BLaER1 (cell line): Measurements from ENCODE around the gene CFAP299.

Source experiments
- H3K27ac ChIP-seq: shearing (Covaris generic); formaldehyde crosslinking; 2 replicates; pipeline ENCODE4 v1.8.1; 2022
- H3K27me3 ChIP-seq: shearing (Covaris generic); formaldehyde crosslinking; 2 replicates; pipeline ENCODE4 v1.8.1; 2022
- H3K36me3 ChIP-seq: shearing (Covaris generic); formaldehyde crosslinking; 2 replicates; pipeline ENCODE4 v1.8.1; 2022
- H3K4me1 ChIP-seq: shearing (Covaris generic); formaldehyde crosslinking; 2 replicates; pipeline ENCODE4 v1.8.1; 2022
- H3K4me2 ChIP-seq: shearing (Covaris generic); formaldehyde crosslinking; 2 replicates; pipeline ENCODE4 v1.8.1; 2022
- H3K4me3 ChIP-seq: shearing (Covaris generic); formaldehyde crosslinking; 2 replicates; pipeline ENCODE4 v1.8.1; 2022
- H3K9ac ChIP-seq: shearing (Covaris generic); formaldehyde crosslinking; 2 replicates; pipeline ENCODE4 v1.8.1; 2022
- H3K9me3 ChIP-seq: shearing (Covaris generic); formaldehyde crosslinking; 2 replicates; pipeline ENCODE4 v1.8.1; 2022
- H4K20me1 ChIP-seq: shearing (Covaris generic); formaldehyde crosslinking; 2 replicates; pipeline ENCODE4 v1.8.1; 2022
- Cebpa-rat ChIP-seq: shearing (Covaris generic); IDR thresholded peaks from 2 replicates; pipeline ENCODE4 v1.8.1; 2022

The CFAP299 gene

DNA sequence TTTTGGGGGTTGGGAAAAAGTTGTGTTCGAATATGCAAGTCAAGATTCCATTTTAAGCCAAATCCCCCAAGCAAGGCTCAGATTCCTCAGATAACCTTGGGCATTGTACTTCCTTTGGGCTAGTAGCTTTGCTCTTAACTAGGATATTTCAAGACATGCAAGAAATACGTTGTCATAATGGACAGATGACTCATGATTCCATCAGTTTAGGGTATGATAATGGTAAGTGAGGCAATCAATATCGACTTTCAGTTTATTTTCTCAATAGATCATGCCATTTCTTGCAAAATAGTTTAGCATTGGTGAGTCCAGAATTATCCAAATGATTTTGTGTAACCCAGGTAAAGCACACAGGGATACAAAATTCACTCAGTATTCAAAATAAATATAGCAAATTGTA, 25.4 kb downstream of the CFAP299 start:
- Histone ChIP-seq H3K27me3 (no peaks in the 10 kb centered on the region), H3K4me3 (no peak overlapping the region), H3K9me3 (no peaks in the 10 kb centered on the region), H3K9ac (no peak overlapping the region), H3K4me1 (peaks cover 10% of the 10 kb centered on the region), H3K36me3 (no peaks in the 10 kb centered on the region), H3K27ac (no peak overlapping the region), H4K20me1 (no peaks in the 10 kb centered on the region), H3K4me2 (no peak overlapping the region)
- TF ChIP-seq Cebpa-rat, result no peak

DNA sequence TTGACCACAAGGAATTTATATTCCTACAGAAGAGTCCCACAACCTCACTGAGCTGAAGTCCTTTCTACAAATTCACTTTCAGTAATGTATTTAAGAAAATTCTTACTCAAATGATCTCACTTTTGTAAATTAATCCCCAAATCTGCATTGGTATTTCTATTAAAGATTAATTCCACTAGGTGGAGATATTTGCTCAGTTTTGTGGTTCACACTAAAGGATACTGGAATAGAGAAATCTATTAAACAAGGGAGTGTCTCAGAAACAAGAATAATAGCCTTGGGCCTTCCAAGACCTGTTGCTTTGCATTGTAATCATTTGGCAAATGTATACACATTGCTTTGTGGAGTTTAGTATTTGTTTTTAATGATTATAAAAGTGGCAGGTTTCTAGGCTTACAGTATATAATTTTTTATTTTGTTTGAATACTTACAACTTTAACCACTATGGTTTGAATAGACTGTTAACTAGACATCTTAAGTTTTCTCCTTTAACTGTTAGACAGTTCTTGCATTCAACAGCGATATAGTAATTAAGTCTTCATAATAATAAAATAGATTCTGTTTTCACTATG, 25.9 kb downstream of the CFAP299 start:
- peaks cover 14% of the 10 kb centered on the region for H3K4me1 ChIP-seq
- H3K4me3 ChIP-seq, result no peak overlapping the region
- TF ChIP-seq Cebpa-rat, result no peak
- no peak overlapping the region for H3K4me2 ChIP-seq
- H3K36me3 ChIP-seq, result no peaks in the 10 kb centered on the region
- no peak overlapping the region for H3K27ac ChIP-seq
- H3K9me3 ChIP-seq, result no peaks in the 10 kb centered on the region
- no peak overlapping the region for H3K9ac ChIP-seq
- no peaks in the 10 kb centered on the region for H4K20me1 ChIP-seq
- no peaks in the 10 kb centered on the region for H3K27me3 ChIP-seq

DNA sequence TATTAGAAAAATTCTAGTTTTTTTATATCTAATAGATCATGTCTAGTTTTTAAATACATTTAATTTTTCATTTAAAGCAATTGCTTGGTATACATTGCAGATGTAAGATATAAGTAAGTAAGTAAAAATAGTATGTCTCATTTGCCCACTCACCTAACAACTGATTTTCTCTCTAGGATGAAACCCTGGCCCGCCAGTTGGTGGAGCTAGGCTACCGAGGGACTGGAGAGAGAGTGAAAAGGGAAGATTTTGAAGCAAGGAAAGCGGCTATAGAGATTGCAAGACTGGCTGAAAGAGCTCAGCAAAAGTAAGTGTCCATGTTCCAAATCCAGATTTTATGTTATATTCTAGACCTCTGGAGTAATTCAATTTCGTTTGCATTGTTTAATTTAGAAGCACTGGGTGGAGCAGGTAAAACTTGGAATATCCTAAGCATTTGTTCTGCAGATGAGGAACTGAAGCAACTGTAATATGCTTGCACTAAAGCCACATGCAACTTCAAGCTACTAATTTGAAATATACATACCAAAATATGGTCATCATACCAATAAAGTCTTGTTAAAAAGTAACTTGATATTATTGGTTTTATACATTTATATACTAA, 27.1 kb downstream of the CFAP299 start:
- Histone ChIP-seq H4K20me1 (no peaks in the 10 kb centered on the region), H3K9ac (no peak overlapping the region), H3K4me2 (no peak overlapping the region), H3K27me3 (no peaks in the 10 kb centered on the region), H3K36me3 (no peaks in the 10 kb centered on the region), H3K4me1 (peaks cover 14% of the 10 kb centered on the region), H3K9me3 (no peaks in the 10 kb centered on the region), H3K4me3 (no peak overlapping the region), H3K27ac (no peak overlapping the region)
- no peak for TF ChIP-seq Cebpa-rat

DNA sequence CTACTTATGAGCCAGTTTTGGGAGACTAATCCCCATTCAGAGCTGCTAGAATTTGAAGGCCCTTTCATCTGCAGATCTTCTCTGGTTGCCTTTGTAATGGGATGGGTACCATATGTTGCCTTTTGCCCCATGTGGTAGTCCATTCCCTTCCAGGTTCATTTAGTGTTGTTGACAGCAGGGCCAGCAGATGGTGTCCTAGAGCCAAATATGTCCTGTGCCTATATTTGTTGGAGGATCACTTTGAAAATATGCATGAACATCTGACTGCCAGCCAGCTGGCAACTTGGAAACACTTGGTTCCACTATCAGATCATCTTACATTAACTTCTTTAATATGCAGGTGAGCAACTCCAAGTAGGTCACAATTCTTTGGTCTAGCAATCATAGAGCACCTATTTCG, 30.4 kb downstream of the CFAP299 start:
- H3K4me3 ChIP-seq, result no peak overlapping the region
- no peak overlapping the region for H3K9ac ChIP-seq

DNA sequence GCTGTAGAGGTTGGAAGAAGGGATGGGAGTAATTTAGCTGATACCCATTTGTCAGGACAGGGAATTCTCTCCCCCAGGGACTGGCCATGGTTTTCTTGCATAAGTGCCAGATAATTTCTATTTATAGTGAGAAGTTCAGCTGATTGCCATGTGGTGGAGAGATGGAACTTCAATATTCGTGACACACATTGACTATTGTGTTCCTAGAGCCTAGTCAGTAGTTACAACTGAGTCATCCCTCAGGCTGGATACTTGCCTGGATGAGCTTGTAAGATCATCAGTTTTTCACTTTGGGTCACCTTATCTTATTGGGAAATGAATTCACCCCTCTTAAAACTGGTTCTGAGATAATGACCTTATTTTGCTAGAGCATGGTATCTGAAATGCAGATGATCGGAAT, 32.2 kb downstream of the CFAP299 start:
- Histone ChIP-seq H3K4me3 (no peak overlapping the region), H3K4me1 (0 out of 2 replicates have a peak, but pooled peaks cover 3% of the 10 kb centered on the region), H3K4me2 (no peak overlapping the region), H3K9ac (no peak overlapping the region), H3K27ac (no peak overlapping the region), H4K20me1 (no peaks in the 10 kb centered on the region), H3K9me3 (peaks cover 33% of the 10 kb centered on the region), H3K27me3 (no peaks in the 10 kb centered on the region), H3K36me3 (peaks cover 3% of the 10 kb centered on the region; the same call in 1 of the 2 replicates)
- no peak for TF ChIP-seq Cebpa-rat

More for the DNA sequence above, 30.4 kb downstream of the CFAP299 start:
- no peak for TF ChIP-seq Cebpa-rat
- Histone ChIP-seq H3K4me1 (0 out of 2 replicates have a peak, but pooled peaks cover 3% of the 10 kb centered on the region), H4K20me1 (no peaks in the 10 kb centered on the region), H3K4me2 (no peak overlapping the region), H3K9me3 (peaks cover 17% of the 10 kb centered on the region), H3K36me3 (no peaks in the 10 kb centered on the region; the same call in 1 of the 2 replicates), H3K27me3 (no peaks in the 10 kb centered on the region), H3K27ac (no peak overlapping the region)

DNA sequence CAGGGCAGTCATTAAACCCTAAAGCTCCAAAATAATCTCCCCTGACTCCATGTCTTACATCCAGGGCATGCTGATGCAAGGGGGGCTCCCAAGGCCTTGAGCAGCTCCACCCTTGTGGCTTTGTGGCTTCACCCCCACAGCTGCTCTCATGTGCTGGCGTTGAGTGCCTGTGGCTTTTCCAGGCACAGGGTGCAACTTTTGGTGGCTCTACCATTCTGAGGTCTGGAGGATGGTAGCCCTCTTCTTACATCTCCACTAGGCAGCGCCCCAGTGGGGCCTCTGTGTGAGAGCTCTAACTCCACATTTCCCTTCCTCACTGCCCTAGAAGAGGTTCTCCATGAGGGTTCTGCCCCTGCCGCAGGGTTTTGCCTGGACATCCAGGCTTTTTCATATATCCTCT, 35.1 kb downstream of the CFAP299 start:
- 0 out of 2 replicates have a peak, but pooled peaks cover 3% of the 10 kb centered on the region for H3K4me1 ChIP-seq
- H3K4me3 ChIP-seq, result no peak overlapping the region
- H3K27ac ChIP-seq, result no peak overlapping the region
- H3K27me3 ChIP-seq, result no peaks in the 10 kb centered on the region
- peaks cover 37% of the 10 kb centered on the region for H3K9me3 ChIP-seq
- no peak for TF ChIP-seq Cebpa-rat
- no peaks in the 10 kb centered on the region for H4K20me1 ChIP-seq
- no peak overlapping the region for H3K4me2 ChIP-seq
- H3K9ac ChIP-seq, result no peak overlapping the region
- H3K36me3 ChIP-seq, result peaks cover 3% of the 10 kb centered on the region; the same call in 1 of the 2 replicates

DNA sequence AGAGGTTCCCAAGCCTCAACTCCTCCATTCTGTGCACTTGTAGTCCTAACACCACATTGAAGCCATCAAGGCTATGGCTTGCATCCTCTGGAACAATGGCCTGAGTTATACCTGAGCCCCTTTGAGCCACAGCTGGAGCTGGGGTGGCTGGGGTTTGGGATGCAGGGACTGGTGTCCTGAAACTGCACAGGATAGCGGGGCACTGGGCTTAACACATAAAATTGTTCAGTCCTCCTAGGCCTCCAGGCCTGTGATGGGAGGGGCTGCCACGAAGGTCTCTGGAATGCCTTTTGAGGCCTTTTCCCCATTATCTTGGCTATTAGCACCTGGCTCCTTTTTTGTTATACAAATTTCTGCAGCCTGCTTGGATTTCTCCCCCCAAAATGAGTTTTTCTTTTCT, 35.5 kb downstream of the CFAP299 start:
- H3K9ac ChIP-seq, result no peak overlapping the region
- H3K4me3 ChIP-seq, result no peak overlapping the region; the same call in 1 of the 2 replicates
- H3K4me2 ChIP-seq, result no peak overlapping the region
- no peaks in the 10 kb centered on the region for H3K27me3 ChIP-seq
- H3K36me3 ChIP-seq, result peaks cover 3% of the 10 kb centered on the region; the same call in 1 of the 2 replicates
- H3K4me1 ChIP-seq, result 0 out of 2 replicates have a peak, but pooled peaks cover 3% of the 10 kb centered on the region
- peaks cover 37% of the 10 kb centered on the region for H3K9me3 ChIP-seq
- H4K20me1 ChIP-seq, result no peaks in the 10 kb centered on the region
- H3K27ac ChIP-seq, result no peak overlapping the region
- no peak for TF ChIP-seq Cebpa-rat

DNA sequence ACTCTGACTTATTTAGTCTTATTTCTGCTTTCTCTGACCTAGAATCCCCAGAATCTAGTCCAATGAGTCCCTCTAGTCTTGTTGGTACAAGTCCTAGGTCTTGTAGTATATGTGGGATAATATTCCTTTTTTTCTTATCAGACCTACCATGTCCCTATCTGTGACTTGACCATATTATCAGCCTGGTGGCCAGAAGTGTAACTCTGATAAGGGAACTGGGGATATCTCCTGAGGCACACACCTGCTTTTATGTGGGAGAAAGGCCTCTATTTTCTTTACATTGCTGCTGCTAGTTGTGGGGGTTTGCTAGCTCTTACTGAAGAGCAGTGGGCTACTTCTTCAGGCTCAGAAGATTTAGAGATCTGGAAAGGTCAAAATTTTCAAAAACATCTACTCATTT, 38.6 kb downstream of the CFAP299 start:
- Histone ChIP-seq H3K27ac (no peak overlapping the region), H3K9me3 (peaks cover 37% of the 10 kb centered on the region), H3K4me1 (no peaks in the 10 kb centered on the region), H3K27me3 (no peaks in the 10 kb centered on the region), H4K20me1 (no peaks in the 10 kb centered on the region), H3K36me3 (peaks cover 3% of the 10 kb centered on the region; the same call in 1 of the 2 replicates), H3K4me3 (no peak overlapping the region), H3K9ac (no peak overlapping the region), H3K4me2 (no peak overlapping the region)
- no peak for TF ChIP-seq Cebpa-rat

DNA sequence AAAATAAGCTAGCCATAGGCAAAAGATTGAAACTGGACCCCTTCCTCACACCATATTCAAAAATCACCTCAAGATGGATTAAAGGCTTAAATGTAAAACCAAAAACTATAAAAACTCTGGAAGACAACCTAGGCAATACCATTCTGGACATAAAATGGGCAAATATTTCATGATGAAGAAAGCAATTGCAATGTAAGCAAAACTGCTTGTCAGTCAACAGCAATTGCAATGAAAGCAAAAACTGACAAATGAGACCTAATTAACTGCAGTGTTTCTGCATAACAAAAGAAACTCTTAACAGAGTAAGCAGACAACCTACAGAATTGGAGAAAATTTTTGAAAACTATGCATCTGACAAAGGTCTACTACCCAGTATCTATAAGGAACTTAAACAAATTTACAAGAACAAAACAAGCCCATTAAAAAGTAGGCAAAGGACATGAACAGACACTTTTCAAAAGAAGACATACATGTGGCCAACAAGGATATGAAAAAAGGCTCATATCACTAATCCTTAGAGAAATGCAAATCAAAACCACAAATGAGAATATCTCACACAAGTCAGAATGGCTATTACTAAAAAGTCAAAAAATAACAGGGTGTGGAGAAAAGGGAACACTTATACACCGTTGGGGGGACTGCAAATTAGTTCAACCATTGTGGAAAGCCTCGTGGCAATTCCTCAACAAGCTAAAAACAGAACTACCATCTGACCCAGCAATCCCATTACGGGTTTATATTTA, 46.7 kb downstream of the CFAP299 start:
- Histone ChIP-seq H4K20me1 (no peaks in the 10 kb centered on the region), H3K4me3 (no peak overlapping the region), H3K9me3 (peaks cover 26% of the 10 kb centered on the region), H3K27me3 (no peaks in the 10 kb centered on the region), H3K9ac (no peak overlapping the region), H3K4me1 (no peaks in the 10 kb centered on the region), H3K36me3 (no peaks in the 10 kb centered on the region), H3K27ac (no peak overlapping the region), H3K4me2 (no peak overlapping the region)
- no peak for TF ChIP-seq Cebpa-rat
